ENCODE results near the gene CCL25.

CCL25 gene

DNA sequence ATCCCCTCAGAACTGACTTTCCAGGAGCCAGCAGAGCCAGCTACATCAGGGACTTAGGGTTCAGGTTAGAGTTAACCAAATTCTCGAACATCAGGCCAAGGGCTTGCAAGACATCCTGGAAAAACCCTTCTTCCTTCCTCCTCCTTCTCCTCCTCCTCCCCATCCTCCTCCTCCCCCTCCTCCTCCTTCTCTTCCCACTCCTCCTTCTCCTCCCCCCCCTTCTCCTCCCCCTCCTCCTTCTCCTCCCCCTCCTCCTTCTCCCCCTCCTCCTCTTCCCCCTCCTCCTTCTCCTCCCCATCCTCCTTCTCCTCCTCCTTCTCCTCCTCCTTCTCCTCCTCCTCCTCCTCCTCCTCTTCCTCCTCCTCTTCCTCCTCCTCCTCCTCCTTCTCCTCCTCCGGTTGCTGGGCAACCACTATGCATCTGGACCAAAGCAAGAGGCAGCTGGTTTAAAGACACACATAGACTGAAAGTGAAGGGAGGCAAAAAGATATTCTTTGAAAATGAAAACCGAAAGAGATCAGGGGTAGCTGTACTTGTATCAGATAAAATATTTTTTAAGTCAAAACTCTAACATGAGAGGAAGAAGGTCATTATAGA lies 5.9 kb upstream of the CCL25 start:
- DNase-seq = no peak

DNA sequence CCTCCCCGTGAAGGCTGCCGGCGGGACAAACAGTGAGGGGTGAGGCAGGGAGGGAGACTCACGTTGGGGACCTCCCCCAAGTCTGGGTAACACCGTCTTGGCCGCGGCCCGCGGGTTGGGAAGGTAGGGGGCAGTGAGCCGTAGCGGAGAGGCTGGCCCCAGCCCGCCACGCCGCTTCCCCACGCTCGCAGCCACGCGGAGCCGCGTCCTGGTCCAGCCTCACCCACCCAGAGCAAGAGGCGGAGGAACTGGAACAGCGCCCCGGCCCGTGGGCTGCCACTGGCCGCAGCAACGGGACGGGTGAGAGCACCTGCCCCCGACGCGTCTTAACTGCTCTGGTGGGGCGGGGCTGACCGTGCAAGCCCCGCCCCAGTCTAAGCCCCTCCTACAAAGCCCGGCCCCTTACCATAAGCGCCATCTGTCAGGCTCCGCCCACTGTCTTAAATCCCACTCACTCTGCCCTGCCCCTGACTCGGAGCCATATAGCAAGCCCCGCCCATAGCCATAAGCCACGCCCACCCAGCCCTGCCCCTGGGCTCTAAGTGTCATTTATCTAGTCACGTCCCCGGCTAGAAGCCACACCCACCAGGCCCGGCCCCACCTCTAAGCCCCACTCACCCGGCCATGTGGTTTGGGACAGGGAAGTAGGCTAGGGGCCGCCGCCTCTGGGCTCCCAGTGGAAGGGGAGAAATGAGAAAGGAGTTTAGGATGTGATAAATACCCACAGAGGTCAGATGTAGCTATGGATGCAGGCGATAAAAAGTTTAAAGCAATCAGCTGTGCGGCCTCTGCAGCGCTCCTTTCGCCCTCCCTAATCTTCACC lies 2.1 kb upstream of the CCL25 start:
- DNase-seq = peak; percentile 97

GRCh38 chr19:8054169-8054568 lies 1.6 kb downstream of the CCL25 start:
- DNase-seq = no peak

DNA sequence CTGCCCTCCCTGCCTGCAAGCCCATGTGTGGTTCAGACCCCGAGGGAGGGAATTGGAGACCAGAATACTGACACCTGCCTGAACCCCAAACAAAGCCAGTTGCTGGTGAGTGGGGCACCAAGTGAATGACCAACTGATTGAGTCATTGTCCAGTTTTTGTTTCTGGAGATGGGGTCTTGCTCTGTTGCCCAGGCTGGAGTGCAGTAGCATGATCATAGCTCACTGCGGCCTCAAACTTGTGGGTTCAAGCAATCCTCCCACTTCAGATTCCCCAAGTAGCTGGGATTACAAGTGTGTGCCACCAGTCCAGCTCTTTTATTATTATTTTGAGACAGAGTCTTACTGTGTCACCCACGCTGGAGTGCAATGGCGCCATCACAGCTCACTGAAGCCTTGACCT lies 4.0 kb downstream of the CCL25 start:
- no peak for DNase-seq

DNA sequence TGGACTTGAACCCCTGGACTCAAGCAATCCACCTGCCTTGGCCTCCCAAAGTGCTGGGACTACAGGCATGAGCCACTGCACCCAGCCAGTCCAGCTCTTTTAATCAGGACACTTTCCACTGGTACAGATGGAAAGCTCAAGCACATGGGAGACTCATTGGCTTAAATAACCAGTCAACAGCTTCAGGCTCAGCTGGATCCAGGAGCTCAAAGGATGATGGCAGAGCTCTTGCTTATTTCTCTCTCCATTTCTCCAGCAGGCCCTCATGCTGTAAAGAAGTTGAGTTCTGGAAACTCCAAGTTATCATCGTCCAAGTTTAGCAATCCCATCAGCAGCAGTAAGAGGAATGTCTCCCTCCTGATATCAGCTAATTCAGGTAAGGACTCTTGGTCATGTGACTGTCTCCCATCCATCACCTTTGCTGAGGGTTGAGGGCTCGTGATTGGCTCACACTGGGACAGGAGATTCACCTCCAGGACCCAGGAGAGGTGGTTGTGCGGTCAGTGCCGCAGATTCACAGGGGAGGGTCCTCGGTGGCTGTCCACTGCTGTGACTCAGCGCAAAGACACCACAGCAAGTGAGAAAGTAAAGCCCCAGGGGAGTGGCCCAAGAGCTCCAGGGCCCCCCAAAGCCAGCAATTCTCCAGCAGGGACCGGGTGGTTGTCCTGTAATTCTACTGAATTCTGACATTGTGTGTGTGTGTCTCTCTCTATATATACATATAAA lies 5.1 kb downstream of the CCL25 start:
- no peak for DNase-seq

DNA sequence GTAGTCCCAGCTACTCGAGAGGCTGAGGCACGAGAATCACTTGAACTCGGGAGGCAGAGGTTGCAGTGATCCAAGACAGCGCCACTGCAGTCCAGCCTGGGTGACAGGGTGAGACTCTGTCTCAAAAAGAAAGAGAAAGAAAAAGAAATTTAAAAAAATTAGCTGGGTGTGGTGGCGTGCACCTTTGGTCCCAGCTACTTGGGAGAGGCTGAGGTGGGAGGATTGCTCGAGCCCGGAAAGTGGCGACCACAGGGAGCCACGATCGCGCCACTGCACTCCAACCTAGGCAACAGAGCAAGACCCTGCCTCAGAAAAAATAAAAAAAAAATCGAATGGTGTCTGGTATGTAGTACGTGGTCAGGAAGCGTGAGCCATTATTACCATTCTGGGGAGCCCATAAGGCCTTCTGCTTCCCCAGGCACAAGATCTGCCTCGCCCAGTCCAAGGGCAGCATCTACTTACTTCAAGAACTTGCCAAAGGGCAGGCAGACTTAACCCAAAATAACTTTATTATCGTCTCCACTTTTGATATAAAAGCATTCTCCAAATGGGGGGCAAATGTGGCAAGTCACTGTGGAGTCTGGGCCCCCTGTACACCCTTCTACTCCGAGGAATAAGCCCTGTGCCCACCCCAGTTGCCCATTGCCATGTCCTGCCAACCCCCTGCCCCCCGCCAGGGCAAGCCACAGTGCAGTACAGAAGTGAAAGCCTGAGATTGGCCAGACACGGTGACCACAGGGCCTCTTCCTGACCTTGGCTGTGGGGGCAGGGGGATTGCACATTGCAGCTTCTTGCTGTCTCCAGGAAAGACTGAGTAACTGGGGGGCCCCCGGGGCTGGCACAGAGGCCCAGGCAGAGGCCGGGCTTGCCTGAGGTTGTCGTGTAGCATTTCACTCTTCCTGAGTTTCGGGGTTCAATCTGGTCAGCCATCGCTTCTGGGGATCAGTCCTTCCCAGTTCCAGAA lies 12.6 kb downstream of the CCL25 start:
- DNase-seq = no peak

GRCh38 chr19:8065875-8066261 lies 13.3 kb downstream of the CCL25 start:
- DNase-seq = no peak

DNA sequence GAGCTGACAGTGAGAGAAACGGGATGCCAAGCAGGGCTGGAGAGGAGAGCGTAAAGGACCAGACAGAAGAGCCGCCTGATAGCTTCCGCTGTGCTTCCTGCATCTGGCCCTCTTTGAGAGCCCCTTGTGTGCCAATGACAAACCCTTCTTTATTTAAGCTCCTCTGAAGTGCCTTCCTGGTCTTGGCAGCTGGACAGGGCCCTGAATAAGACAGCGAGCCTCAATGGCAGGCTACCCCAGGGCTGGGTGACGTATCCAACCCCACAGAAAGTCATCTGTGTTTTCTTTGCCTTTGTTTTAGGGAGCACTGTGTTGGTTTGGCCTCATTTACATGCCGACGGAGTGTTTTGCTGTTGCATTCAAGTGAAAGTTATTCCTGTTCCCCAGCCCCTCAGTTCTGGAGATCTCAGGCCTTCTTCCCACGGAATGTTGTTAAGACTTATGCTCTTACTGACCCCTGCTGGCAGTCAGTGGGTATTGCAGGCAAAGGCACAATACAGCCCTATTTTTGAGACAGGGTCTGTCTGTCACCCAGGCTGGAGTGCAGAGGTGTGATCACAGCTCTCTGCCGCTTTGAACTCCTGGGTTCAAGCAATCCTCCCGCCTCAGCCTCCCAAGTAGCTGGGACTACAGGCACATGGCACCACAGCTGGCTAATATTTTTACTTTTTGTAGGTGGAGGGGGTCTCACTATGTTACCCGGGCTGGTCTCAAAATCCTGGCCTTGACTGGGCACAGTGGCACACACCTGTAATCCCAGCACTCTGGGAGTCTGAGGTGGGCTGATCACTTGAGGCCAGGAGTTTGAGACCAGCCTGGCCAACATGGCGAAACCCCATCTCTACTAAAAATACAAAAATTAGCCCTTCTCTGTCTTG lies 16.8 kb downstream of the CCL25 start:
- DNase-seq = peak; percentile 54

DNA sequence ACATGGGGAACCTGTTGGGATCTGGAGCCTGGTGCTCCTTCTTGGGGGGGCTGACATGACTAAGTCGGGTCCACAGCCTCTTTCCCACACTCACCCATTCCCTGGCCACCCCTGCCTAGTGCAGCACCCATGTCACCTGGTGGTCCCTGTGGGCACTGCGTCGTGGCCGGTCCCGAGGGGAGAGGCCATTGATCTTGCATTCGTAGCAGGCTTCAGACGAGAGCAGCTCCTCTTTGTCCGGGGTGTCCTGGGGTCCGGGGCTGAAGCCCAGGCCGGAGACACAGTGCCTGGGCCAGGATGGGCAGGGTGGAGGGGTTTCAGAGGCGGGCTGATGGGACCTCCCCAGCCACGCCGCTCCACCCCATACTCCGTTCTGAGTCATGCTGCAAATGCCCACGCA lies 19.4 kb downstream of the CCL25 start:
- no peak for DNase-seq

DNA sequence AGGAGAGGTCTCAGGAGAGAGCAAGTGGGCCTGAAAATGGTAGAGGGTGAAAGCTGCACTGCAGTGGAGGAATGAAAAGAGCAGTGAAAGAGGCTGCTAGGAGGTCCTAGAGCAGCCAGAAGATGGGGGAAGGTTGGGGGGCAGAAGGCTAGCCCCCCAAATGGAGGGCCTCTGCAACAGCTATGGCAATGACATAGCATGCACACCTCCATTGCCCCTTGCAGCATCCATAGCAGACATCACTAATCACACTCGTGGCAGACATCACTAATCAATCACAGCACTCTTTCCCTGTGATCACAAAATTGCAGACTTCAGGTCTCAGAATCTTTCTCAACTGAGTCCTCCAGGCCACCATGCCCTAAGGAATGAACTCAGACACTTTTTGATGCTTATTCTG lies 21.9 kb downstream of the CCL25 start:
- DNase-seq = no peak

DNA sequence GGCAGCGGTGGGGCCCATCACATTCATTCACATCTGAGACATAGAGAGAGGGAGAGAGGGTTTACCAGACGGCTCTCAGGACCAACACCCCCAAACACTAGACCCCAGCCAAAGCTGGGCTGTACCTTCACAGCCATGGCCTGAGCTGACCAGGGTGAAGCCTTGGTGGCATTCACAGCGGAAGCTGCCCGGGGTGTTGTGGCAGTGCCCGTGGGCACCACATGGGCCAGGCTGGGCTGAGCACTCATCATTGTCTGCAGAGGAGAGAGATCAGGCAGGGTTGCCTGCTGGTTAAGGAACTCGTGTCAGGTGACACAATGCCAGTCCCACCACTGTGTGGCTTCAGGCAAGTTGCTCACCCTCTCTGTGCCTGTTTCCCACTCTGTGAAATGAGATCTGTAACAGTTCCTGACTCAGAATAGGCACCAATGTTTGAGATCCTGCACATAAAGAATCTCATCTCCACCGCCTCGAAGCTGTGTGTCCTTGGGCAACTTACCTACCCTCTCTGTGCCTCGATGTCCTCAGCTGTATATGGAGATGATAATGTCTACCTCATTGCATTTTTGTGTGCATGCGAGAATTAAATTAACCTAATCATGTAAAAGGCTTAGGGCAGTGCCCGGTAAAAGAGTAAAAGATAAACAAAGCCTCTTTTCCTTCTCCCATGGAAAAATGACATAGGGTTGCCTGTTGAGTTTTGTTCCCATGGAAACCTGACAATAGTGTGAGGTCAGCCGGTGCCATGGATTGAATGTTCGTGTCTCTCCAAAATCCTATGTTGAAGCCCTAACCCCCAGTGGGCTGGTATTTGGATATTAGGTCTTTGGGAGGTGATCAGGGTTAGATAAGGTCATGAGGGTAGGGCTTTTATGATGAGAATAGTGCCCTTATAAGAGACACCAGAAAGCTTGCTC lies 22.9 kb downstream of the CCL25 start:
- DNase-seq = no peak

GRCh38 chr19:8079988-8080387 lies 27.4 kb downstream of the CCL25 start:
- no peak for DNase-seq

- no peak for DNase-seq
These were observed 28.3 kb downstream of the CCL25 start for GRCh38 chr19:8080832-8081231.

DNA sequence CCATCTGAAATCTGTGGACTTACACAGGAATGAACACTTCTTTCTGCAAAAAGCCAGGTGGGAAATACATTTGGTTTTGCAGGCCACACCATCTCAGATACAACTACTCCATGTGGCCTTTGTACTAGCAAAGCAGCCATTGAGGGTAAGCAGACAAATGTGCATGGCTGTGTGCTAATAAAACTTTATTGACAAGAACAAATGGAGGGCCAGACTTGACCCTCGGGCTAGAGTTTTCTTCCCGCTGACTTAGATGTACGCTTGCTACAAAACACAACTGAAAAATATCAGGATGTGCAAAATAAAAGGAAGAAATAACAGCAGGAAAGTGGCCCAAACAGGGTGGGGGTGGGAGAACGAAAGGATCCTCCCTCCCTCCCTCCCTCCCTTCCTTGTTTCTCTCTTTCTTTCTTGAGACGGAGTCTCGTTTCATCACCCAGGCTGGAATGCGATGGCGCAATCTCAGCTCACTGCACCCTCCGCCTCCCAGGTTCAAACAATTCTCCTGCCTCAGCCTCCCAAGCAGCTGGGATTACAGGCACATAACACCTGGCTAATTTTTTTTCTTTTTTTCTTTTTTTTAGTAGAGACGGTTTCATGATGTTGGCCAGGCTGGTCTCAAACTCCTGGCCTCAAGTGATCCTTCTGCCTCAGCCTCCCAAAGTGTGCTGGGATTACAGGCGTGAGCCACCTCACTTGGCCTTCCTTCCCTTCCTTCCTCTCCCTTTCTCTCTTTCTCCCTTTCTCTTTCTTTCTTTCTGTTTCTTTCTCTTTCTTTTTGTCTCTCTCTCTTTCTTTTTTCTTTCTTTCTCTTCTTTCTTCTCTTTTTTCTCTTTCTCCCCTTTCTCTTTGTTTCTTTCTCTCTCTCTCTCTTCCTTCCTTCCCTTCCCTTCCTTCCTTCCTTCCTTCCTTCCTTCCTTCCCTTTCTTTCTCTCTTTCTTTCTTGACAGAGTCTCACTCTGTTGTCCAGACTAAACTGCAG lies 29.3 kb downstream of the CCL25 start:
- DNase-seq = no peak

GRCh38 chr19:8083141-8083540 lies 30.6 kb downstream of the CCL25 start:
- no peak for DNase-seq

GRCh38 chr19:8084152-8084551 lies 31.6 kb downstream of the CCL25 start:
- DNase-seq = no peak

DNA sequence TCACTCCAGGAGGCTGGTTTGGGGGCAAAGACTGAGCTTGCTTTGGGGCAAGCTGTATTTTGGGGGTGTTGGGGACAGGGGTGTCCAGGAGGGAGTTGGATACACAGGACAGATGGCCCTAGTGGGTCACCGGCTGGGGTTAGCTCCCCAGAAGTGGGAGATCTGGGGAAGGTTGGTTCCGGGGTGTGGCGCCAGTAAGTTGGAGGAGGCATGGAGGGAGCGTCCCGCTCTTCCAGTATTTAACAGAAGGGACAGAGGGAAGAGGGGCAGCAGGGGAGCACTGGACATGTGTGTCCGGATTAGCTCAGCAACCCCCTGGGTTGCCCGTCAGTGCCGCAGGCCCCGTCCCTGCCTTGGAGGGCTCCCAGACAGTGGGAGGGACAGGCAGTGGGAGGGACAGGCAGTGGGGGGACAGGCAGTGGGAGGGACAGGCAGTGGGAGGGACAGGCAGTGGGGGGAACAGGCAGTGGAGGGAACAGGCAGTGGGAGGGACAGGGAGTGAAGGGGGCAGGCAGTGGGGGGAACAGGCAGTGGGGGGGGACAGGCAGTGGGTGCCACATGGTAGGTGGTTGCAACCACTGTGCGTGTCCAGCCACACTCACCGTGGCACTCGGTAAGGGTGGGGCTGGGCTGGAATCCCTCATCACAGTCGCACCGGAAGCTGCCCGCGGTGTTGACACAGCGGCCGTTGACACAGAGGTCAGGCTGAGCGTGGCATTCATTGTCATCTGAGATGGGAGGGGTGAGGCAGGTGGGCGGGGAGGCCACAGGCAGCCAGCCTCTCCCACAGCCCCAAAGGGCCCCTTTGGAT lies 33.2 kb downstream of the CCL25 start:
- DNase-seq = peak; percentile 34

DNA sequence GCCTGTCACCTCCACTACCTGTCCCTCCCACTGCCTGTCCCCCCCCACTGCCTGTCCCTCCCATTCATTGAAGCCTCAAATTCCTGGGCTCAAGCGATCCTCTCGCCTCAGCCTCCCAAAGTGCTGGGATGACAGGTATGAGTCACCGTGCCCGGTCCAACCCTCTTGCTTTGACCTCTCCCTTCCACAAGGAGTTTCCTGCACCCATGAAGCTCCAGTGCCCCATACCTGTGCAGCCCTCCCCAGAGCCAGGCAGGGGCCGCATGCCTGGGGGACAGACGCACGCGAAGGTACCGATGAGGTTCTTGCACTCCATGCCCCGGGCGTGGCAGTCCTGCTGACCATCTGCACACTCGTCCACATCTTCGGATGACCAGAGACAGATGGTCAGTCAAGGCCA lies 34.3 kb downstream of the CCL25 start:
- DNase-seq = no peak

- DNase-seq = no peak
These were observed 35.3 kb downstream of the CCL25 start for GRCh38 chr19:8087876-8088275.
